Pancreas (tissue), 10 donors: ENCODE data around the gene NDUFB5. TPM values are rescaled to one million over a fixed set of nuclear protein-coding genes. Genes with fewer than 3 reads are reported as not detected.

Experiments used
- ATAC-seq, 4 donors: fragments of 200-7000 bp; cut with Tn5 transposase; one replicate each; pipeline versions ENCODE4 v1.8.0 to v1.9.1; 2020; ENCODE audit warnings: mild to moderate bottlenecking in 4 of 4, moderate library complexity in 4 of 4
- DNase-seq, 6 donors: peaks; one replicate each; pipeline ENCODE4 v3.0.0-alpha.2; 2020
- FAIRE-seq: peaks from 2 replicates; lab custom pipeline; 2012; peaks lifted over from hg19 to GRCh38; lab: Jason Lieb, UNC
- H3K27ac ChIP-seq, 4 donors: fragments of 200-600 bp; sonication (generic); 1 replicate in 3 of 4; 2 replicates in 1 of 4; pipeline versions ENCODE4 v1.5.0 to v1.8.0; 2020
- H3K27me3 ChIP-seq, 4 donors: fragments of 200-600 bp; one replicate each; pipeline ENCODE4 v1.8.0; 2021
- H3K36me3 ChIP-seq, 3 donors: fragments of 200-600 bp; sonication (generic) in 1 of 3; one replicate each; pipeline versions ENCODE4 v1.5.0 to v1.8.0; 2020 to 2021
- H3K4me1 ChIP-seq, 3 donors: fragments of 200-600 bp; one replicate each; pipeline ENCODE4 v1.8.0; 2021
- H3K4me3 ChIP-seq, 4 donors: fragments of 200-600 bp; sonication (generic) in 2 of 4; one replicate each; pipeline versions ENCODE4 v1.5.0 to v1.8.0; 2020 to 2021
- H3K9me3 ChIP-seq, 4 donors: fragments of 200-600 bp; one replicate each; pipeline ENCODE4 v1.8.0; 2021
- CTCF ChIP-seq, 4 donors: fragments of 200-600 bp; sonication (generic) in 3 of 4; IDR thresholded peaks; one replicate each; pipeline versions ENCODE4 v1.5.0 to v1.8.0; 2021; ENCODE audit warnings: antibody characterized with exemption in 4 of 4
- WGBS, 2 donors: extraction: QIAGEN DNeasy Blood & Tissue Kit; methylation state at CpG; one replicate each; pipeline ENCODE4 v1.1.7; 2013; 5-methylcytosine and 5-hydroxymethylcytosine counted together
- intact Hi-C, 3 donors: fragments of 100-400 bp; cut with DNase I; formaldehyde crosslinking; loops; one replicate each; pipeline versions ENCODE4 v1.11.1 to v1.14.2; 2022
- polyA plus RNA-seq, 2 donors: library from polyadenylated mRNA; stranded (reverse); fragments of 200-250 nt; gene quantifications; one replicate each; pipeline ENCODE4 v1.2.3, GENCODE V29; 2013
- total RNA-seq, 6 donors: library from RNA; stranded (reverse); fragmentation: NEBNext Ultra II Directional in 4 of 6; extraction: Animal tissue kit (Norgen Biotek cat#: 25700) in 4 of 6; gene quantifications; one replicate each; pipeline versions ENCODE4 v1.2.1 to v1.2.4, GENCODE V29; 2021 to 2023
- donor health status: healthy with polysubstance abuse.
- donor health status: DM: no; HTN: no; CAD: no; lungs with moderate emphysema.
- donor health status: DM: no; HTN: no; CAD: no.
- donor health status: control.
- donor health status: control.
- donor health status: Bipolar disorder and iron deficiency.
- donor health status: DM: yes; HTN: yes; CAD: no.
- donor health status: DM: no; HTN: no; CAD: no.
- donor health status: DM: no; HTN: no; CAD: no.
- donor health status: DM: yes; HTN: yes; CAD: no.

NDUFB5 gene
- total RNA-seq (10 to 100 TPM; 30.6 to 48.6 (median 43.2) TPM), polyA plus RNA-seq (10 to 100 TPM; 43.7 to 52.0 TPM)

GRCh38 chr3:179604321-179605078, at the start of gene NDUFB5, which contains the start of gene MRPL47:
NDUFB5 (plus strand) TSS chr3:179604794; CDS start chr3:179604816, 22 bp downstream.
MRPL47 (minus strand) TSS chr3:179604638; CDS start chr3:179604624, 14 bp downstream.
- Histone ChIP-seq H3K4me3 (peak within 1 kb of the TSS; percentile 63 to 83 (median 71)), H3K36me3 (peaks cover 0 to 15% (median 8%) of the 10 kb centered on the region in 3 donors), H3K27ac (peak within 1 kb of the TSS; percentile 76 to 82 (median 79)), H3K27me3 (no peaks in the 10 kb centered on the region), H3K4me1 (peaks cover 3 to 16% (median 10%) of the 10 kb centered on the region in 3 donors), H3K9me3 (no peaks in the 10 kb centered on the region)
- 0 to 1% methylated on average over 45 of the region's 45 CpGs for WGBS, 2 donors
- ATAC-seq (peak; percentile 100), FAIRE-seq (peak; percentile 64), DNase-seq (peak; percentile 90 to 95 (median 92))
- no peak for TF ChIP-seq CTCF (IDR thresholded peaks at IDR 0.05)
- intact Hi-C loops = no loop called here

DNA sequence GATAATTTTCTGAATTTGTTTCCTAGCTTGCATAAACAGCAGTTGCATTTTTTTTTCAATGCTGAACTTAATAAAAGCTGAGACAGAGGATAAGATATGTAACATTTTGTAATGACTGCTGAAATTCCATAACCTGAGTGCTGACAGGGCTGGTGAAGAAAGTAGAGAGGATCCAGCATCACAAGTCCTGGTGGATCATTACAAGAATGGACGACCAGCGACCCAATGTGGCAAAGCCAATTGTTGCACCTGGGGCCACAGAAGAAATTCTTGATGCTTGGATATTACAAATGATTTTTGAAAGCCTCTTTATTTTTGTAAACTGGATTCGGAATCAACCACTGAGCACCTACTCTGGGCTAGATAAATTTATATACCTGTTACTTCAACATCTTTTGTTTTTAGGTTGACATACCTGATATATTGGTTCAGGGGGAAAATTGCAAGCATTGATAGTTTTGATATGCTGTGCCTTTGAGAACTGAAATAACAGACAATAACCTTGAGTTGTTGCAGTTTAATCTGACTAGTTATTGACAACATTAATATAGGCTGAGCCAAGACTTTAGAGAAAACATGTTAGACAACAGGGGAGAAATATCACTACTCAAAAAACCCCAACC, 45.7 kb upstream of the NDUFB5 start:
- no peaks in the 10 kb centered on the region for H3K36me3 ChIP-seq
- no peak overlapping the region for H3K27ac ChIP-seq
- whole genome bisulfite sequencing, 2 donors = 0 to 2% methylated on average over 3 of the region's 3 CpGs
- H3K4me3 ChIP-seq = no peak overlapping the region
- DNase-seq (peak in 4 of 6 donors; percentile 13 to 54 (median 32)), FAIRE-seq (peak; percentile 61), ATAC-seq (no peak)
- no peaks in the 10 kb centered on the region for H3K27me3 ChIP-seq
- intact Hi-C loops = loop anchor here in 1 of 3 donors (10.0 kb wide), 1 partner anchor 104 kb away; the partner anchor contains the start of gene GNB4
- peak in 3 of 4 donors; percentile 46 to 49 (median 48) for TF ChIP-seq CTCF (IDR thresholded peaks at IDR 0.05)
- no peaks in the 10 kb centered on the region for H3K9me3 ChIP-seq
- H3K4me1 ChIP-seq = peaks cover 0 to 2% (median under 1%) of the 10 kb centered on the region in 3 donors

DNA sequence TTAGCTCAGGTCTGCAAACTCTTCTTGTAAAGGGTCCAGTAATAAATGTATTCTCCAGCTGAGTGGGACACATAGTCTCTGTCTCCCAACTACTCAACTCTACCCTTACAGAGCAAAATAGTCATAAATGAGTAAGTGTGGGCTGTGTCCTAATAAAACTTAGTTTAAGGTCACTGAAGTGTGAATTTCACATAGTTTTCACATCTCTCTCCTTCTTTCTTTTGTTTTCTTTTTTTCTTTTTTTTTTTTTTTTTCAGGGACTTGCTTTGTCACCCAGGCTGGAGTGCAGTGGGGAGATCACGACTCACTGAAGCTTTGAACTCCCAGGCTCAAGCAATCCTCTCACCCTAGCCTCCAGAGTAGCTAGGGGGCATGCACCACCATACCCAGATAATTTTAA, 43.8 kb upstream of the NDUFB5 start:
- WGBS, 2 donors = 69 to 95% methylated on average over 1 of the region's 1 CpG
- Histone ChIP-seq H3K9me3 (no peaks in the 10 kb centered on the region), H3K27me3 (no peaks in the 10 kb centered on the region), H3K4me1 (peaks cover 0 to 10% (median 5%) of the 10 kb centered on the region in 3 donors), H3K27ac (no peak overlapping the region), H3K36me3 (no peaks in the 10 kb centered on the region), H3K4me3 (no peak overlapping the region)
- ATAC-seq = no peak
- FAIRE-seq = no peak
- intact Hi-C loops = no loop called here
- DNase-seq = no peak
- no peak for TF ChIP-seq CTCF (IDR thresholded peaks at IDR 0.05)

- FAIRE-seq = peak; percentile 97
- intact Hi-C loops = no loop called here
Observed at GRCh38 chr3:179562591-179563270, 41.9 kb upstream of the NDUFB5 start, which contains the start of gene ACTL6A. ACTL6A (plus strand) TSS chr3:179562926; CDS start chr3:179563093, 167 bp downstream.

More at GRCh38 chr3:179562591-179563270, 41.9 kb upstream of the NDUFB5 start, which contains the start of gene ACTL6A:
- TF ChIP-seq CTCF (IDR thresholded peaks at IDR 0.05) = no peak
- H3K4me3 ChIP-seq = peak within 1 kb of the TSS; percentile 75 to 90 (median 86)
- peaks cover 0 to 10% (median 5%) of the 10 kb centered on the region in 3 donors for H3K4me1 ChIP-seq
- peak within 1 kb of the TSS; percentile 72 to 81 (median 75) for H3K27ac ChIP-seq
- H3K27me3 ChIP-seq = no peaks in the 10 kb centered on the region
- no peaks in the 10 kb centered on the region for H3K9me3 ChIP-seq
- DNase-seq = peak; percentile 97 to 100 (median 100)
- ATAC-seq = peak; percentile 96 to 99 (median 98)
- H3K36me3 ChIP-seq = no peaks in the 10 kb centered on the region
- 0% methylated on average over 50 to 55 of the region's 55 CpGs for WGBS, 2 donors
